ENCODE data around the gene ELL. TPM values are rescaled to one million over a fixed set of nuclear protein-coding genes. Genes with fewer than 3 reads are reported as not detected.

Gene ELL
- total RNA-seq, 1 experiment from 2014 or later, result 22.9 TPM

DNA sequence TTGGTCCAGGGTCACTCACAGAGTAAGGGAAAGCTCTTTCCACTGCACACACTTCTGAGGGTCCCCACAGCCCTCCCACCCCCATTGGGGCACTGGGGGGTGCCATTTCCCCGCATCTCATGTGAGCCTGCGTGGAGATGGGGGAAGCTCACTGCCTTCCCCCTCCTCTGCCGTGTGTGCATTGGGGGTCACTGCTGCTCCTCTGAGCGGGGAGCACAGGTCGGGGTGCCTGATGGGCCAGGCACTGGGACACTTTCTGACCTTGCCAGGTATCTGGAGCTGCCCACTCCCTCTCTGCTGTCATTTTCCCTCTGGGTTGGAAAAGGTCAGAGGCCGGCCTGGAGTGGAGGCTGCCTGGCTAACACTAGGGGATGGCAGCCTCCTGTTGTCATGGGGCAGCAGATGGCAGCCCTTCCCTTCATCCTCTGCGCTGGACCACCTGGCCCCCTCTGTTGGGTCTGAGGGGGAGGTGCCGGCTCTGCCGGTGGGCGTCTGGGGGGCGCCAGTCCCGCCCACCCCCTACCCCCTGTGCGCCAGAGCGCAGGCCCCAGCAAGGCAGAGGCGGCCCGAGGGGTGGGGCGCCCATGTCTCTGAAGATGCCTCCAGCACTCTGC, 93.6 kb downstream of the ELL start:
- Histone ChIP-seq H3K4me3 (replicated peaks in 1 of 2; ENCODE audit: low read depth in 1 of 2, low read length in 2 of 2) (no peak overlapping the region), H3K79me2 (ENCODE audit: insufficient read depth, low read length) (peaks cover 39% of the 10 kb centered on the region), H3K36me3 (ENCODE audit: control insufficient read depth in 1 of 2, insufficient read depth in 2 of 2, low read length in 2 of 2) (peaks cover 0 to 5% of the 10 kb centered on the region in 2 experiments; a peak in 2 of 4 replicates), H2AFZ (ENCODE audit: low read depth, low read length, poor library complexity, severe bottlenecking) (no peak overlapping the region), H3K27ac (ENCODE audit: low read depth, low read length) (no peak overlapping the region), H3K4me1 (ENCODE audit: control insufficient read depth in 1 of 2, insufficient read depth in 2 of 2, low read length in 2 of 2) (peaks cover 10 to 32% of the 10 kb centered on the region in 2 experiments; a peak in 3 of 4 replicates), H3K4me2 (ENCODE audit: low read length) (no peak overlapping the region), H3K27me3 (ENCODE audit: insufficient read depth, low read length) (no peaks in the 10 kb centered on the region), H3K9ac (ENCODE audit: low read length) (no peak overlapping the region), H3K9me3 (ENCODE audit: control insufficient read depth in 1 of 2, insufficient read depth in 1 of 2, low read depth in 1 of 2, low read length in 2 of 2) (no peaks in the 10 kb centered on the region), H4K20me1 (ENCODE audit: insufficient read depth) (no peaks in the 10 kb centered on the region), H3K9me2 (ENCODE audit: insufficient read depth) (no peaks in the 10 kb centered on the region)
- TF ChIP-seq EZH2 (IDR thresholded peaks at IDR 0.05), result no peak
- TF ChIP-seq EZH2phosphoT487 (IDR thresholded peaks at IDR 0.05; ENCODE audit: borderline replicate concordance), result no peak
- no peak for TF ChIP-seq SRF (IDR thresholded peaks at IDR 0.05; ENCODE audit: low read depth)
- TF ChIP-seq, protein P1, sequence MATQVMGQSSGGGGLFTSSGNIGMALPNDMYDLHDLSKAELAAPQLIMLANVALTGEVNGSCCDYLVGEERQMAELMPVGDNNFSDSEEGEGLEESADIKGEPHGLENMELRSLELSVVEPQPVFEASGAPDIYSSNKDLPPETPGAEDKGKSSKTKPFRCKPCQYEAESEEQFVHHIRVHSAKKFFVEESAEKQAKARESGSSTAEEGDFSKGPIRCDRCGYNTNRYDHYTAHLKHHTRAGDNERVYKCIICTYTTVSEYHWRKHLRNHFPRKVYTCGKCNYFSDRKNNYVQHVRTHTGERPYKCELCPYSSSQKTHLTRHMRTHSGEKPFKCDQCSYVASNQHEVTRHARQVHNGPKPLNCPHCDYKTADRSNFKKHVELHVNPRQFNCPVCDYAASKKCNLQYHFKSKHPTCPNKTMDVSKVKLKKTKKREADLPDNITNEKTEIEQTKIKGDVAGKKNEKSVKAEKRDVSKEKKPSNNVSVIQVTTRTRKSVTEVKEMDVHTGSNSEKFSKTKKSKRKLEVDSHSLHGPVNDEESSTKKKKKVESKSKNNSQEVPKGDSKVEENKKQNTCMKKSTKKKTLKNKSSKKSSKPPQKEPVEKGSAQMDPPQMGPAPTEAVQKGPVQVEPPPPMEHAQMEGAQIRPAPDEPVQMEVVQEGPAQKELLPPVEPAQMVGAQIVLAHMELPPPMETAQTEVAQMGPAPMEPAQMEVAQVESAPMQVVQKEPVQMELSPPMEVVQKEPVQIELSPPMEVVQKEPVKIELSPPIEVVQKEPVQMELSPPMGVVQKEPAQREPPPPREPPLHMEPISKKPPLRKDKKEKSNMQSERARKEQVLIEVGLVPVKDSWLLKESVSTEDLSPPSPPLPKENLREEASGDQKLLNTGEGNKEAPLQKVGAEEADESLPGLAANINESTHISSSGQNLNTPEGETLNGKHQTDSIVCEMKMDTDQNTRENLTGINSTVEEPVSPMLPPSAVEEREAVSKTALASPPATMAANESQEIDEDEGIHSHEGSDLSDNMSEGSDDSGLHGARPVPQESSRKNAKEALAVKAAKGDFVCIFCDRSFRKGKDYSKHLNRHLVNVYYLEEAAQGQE (IDR thresholded peaks at IDR 0.05; ENCODE audit: low read depth), result no peak
- no peak for TF ChIP-seq FOSL1 (IDR thresholded peaks at IDR 0.05; ENCODE audit: low read depth)
- no peak for TF ChIP-seq TCF7L2 (IDR thresholded peaks at IDR 0.05; ENCODE audit: borderline replicate concordance, extremely low read depth, insufficient read depth, insufficient read length)
- TF ChIP-seq SIN3A (IDR thresholded peaks at IDR 0.05; ENCODE audit: low read depth), result no peak
- no peak for TF ChIP-seq POLR2AphosphoS5 (IDR thresholded peaks at IDR 0.05; ENCODE audit: low read depth, low read length)
- no peak for TF ChIP-seq SP1 (IDR thresholded peaks at IDR 0.05; ENCODE audit: low read depth)
- TF ChIP-seq POLR2A (IDR thresholded peaks at IDR 0.05; ENCODE audit: borderline replicate concordance, extremely low read depth, insufficient read depth, insufficient read length), result no peak
- TF ChIP-seq, protein P2, sequence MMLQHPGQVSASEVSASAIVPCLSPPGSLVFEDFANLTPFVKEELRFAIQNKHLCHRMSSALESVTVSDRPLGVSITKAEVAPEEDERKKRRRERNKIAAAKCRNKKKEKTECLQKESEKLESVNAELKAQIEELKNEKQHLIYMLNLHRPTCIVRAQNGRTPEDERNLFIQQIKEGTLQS (IDR thresholded peaks at IDR 0.05), result no peak
- TF ChIP-seq, protein P3, sequence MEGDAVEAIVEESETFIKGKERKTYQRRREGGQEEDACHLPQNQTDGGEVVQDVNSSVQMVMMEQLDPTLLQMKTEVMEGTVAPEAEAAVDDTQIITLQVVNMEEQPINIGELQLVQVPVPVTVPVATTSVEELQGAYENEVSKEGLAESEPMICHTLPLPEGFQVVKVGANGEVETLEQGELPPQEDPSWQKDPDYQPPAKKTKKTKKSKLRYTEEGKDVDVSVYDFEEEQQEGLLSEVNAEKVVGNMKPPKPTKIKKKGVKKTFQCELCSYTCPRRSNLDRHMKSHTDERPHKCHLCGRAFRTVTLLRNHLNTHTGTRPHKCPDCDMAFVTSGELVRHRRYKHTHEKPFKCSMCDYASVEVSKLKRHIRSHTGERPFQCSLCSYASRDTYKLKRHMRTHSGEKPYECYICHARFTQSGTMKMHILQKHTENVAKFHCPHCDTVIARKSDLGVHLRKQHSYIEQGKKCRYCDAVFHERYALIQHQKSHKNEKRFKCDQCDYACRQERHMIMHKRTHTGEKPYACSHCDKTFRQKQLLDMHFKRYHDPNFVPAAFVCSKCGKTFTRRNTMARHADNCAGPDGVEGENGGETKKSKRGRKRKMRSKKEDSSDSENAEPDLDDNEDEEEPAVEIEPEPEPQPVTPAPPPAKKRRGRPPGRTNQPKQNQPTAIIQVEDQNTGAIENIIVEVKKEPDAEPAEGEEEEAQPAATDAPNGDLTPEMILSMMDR (IDR thresholded peaks at IDR 0.05 in 2 of 3, conservative IDR thresholded peaks at IDR 0.05 in 1 of 3; ENCODE audit: borderline replicate concordance in 1 of 3, insufficient read depth in 1 of 3, low read depth in 2 of 3, low read length in 2 of 3), result no peak
- TF ChIP-seq CBX3 (IDR thresholded peaks at IDR 0.05; ENCODE audit: low read depth), result no peak
- TF ChIP-seq, protein P4, sequence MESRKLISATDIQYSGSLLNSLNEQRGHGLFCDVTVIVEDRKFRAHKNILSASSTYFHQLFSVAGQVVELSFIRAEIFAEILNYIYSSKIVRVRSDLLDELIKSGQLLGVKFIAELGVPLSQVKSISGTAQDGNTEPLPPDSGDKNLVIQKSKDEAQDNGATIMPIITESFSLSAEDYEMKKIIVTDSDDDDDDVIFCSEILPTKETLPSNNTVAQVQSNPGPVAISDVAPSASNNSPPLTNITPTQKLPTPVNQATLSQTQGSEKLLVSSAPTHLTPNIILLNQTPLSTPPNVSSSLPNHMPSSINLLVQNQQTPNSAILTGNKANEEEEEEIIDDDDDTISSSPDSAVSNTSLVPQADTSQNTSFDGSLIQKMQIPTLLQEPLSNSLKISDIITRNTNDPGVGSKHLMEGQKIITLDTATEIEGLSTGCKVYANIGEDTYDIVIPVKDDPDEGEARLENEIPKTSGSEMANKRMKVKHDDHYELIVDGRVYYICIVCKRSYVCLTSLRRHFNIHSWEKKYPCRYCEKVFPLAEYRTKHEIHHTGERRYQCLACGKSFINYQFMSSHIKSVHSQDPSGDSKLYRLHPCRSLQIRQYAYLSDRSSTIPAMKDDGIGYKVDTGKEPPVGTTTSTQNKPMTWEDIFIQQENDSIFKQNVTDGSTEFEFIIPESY (IDR thresholded peaks at IDR 0.05; ENCODE audit: extremely low read depth, insufficient replicate concordance, low read length), result no peak
- BruUV-seq (replicated peaks), result no TSS peak
- CTCF ChIA-PET, result no interaction called here
- intact Hi-C loops (cut with micrococcal nuclease), result no loop called here
- DNase-seq (ENCODE audit: low read depth, low spot score), result no peak
- RAD21 ChIA-PET (ENCODE audit: low non-redundant PET in 1 of 2, low total read pairs in 2 of 2, uncharacterized antibody in 2 of 2, unreplicated experiment in 2 of 2), result no interaction called here
- POLR2A ChIA-PET, result no interaction called here
- ATAC-seq, result no peak
